GM18502 (cell line): ENCODE measurements around the gene SLC25A43.
"Not testable (repeated sequence)": the region's sequence is repeated elsewhere in the genome, so short reads cannot be mapped to it uniquely, and the experiment has no call there.

Experiments used
- ATAC-seq: cut with Tn5 transposase; IDR thresholded peaks from one replicate; pipeline ENCODE4 v1.9.1; 2021; ENCODE audit warnings: mild to moderate bottlenecking; ENCODE audit not compliant: unreplicated experiment, poor library complexity

SLC25A43 gene

DNA sequence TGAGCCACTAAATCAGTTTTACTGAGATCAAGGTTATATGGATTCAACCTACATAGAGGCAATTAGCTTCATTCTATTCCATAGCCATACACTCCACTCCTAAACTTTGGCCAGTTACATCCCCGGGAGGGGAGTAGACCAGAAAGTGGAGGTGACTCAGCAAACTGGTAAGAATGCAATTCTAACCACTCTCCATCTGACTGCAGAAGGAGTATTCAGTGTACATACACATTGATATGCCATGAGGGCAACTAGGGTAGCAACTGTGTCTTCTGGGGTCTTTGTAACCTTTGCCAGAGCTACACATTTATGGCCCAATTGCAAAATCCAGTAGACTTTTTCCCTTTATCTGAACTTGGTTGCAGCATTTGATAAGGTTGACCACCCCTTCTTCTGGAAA is 7.6 kb downstream of the SLC25A43 start:
- ATAC-seq, result no peak

DNA sequence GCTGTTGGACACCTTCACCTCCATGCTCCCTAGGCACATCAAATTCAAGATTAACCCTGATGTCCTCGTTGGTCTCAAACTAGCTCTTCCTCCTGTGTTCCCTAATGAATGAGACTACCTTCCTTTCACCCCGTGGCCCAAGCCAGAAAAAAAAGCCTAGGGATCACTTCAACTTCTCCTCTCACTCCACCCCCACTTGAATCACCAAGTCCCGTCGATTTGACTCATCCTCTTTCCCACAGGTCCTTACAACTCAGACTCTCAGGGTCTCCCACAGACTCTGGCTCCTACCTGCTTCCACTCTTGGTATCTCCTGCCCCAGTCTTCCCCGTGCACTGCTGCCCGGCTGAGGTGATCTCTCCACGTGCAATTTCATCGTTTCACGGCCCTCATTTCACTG is 8.5 kb downstream of the SLC25A43 start:
- no peak for ATAC-seq

DNA sequence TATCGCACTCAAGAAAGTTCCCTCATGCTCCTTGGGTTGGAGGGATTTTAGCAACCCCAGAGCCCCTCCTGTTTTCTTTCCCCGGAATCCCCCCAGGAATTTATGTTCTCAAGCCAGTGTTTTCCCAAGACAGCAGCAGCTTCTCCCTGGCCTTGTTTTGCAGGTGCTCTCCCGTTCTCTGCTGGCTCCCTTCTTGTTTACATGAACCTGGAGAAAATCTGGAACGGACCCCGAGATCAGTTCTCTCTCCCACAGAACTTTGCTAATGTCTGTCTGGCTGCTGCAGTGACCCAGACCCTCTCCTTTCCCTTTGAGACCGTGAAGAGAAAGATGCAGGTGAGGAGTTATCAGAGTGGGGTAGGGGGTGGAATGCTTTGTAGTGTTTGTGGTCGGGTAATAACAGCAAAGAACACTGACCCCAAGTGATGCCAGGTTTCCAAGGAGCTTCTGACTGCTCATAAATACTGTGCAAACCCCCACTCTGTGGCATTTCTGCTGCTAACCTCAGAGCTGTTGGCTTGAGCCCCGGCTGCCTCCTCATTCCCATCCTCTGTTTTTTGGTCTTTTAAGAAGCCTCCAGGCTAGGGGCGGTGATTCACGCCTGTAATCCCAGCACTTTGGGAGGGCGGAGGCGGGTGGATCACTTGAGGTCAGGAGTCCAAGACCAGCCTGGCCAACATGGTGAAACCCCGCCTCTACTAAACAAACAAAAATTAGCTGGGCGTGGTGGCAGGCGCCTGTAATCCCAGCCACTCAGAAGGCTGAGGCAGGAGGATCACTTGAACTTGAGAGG is 11.1 kb downstream of the SLC25A43 start:
- ATAC-seq, result no peak

DNA sequence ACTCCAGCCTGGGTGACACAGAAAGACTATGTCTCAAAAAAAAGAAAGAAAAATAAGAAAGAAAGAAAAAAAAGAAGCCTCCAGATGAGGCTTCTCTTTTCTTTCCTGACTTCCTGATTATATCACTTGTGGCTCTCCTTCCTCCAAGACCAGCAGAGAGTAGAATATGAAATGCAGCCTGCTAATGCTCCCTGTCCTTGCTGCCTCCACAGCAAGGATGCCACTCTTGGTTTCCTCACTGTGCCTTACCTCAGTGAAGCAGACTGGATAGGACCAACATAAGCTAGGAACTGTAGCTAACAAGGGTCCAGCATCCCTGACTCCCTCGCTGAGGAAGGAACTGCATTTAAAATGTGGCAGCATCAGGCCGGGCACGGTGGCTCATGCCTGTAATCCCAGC is 11.7 kb downstream of the SLC25A43 start:
- ATAC-seq, result no peak

DNA sequence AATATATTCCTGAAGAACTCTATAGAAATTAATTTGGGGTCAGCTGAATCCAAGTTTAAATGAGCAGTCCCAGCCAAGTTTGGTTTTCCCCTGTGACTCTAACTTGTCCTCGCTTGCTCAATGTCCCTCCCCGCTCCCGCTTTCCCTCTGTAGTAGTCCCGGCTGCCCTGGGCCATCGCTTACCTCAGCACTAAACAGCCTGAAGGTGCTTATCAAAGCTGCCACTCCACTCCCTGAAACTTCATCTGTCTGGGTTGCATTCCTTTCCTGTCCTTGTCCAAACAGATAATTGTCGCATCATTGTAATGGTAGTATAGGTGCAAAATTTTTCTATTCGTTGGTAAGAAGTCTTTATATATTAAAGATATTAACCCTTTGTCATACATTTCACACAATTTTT is 12.8 kb downstream of the SLC25A43 start:
- no peak for ATAC-seq

DNA sequence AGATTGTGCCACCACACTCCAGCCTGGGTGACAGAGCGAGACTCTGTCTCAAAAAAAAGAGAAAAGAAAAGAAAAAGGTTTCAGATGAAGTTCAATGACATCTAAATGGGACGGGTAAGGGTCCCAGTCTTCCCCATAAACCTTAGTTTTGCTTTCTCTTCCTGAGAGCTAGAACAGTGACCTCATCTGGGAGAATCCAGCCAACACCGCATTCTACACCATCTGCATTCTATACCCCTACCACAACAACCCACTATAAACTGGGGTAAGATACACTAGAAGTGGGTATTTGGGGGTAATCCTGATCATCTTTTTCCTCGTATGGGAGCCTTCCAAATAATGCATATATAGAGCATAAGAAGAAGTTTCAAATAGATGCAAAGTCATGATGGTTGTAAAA is 18.2 kb downstream of the SLC25A43 start:
- ATAC-seq, result no peak

DNA sequence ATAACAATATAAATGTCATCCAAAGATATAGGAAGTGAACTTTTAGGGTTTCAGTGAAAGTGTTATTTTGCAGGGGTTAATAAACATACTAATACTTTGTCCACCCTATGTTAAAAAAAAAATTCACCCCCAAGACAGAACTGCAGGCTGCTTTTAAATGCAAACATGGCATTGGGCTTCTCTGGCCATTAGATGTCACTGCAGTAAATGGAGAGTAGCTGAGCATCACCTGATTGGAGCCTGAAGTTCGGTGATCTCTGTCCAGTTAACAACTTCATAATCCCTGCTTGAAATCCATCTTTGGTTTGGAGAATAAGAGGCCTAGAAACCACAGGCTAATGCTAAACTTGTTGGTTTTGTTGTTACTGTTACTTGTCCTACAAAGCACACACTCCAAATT is 18.7 kb downstream of the SLC25A43 start:
- ATAC-seq, result no peak

DNA sequence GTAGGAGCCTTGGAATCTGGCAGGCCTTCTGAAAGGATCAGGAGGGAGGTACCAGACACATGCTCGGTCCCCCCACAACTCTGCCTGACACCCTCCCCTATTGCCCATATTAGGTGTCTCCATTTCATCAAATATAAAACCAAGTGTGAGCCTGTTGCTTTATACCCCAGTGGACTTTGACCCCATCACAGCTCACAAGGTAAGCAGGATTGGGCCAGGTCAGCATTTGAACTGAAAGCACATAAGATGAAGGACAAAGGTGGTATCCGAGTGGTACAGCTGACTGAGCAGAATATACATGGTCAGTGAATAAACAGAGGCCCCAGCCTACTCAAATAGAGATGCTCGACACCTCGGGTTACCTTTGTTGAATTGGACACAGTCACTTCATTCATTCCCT is 20.0 kb downstream of the SLC25A43 start:
- no peak for ATAC-seq

DNA sequence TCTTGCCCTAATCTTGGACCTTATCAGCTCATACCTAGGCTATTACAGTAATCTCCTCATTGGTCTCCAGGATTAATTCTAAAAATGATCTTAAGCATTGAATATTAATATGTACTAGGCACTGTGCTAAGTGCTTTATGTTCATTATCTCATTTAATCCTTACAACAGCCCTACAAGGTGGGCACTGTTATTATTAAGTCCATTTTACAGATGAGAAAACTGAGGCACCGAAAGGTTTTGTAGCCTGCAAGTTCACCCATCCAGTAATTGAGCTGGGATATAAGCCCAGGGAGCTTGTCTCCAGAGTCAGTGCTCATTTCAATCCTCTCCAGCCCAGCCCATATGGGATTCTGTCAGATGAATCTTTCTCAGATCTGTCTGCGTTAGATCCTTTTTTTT is 20.8 kb downstream of the SLC25A43 start:
- ATAC-seq, result no peak

DNA sequence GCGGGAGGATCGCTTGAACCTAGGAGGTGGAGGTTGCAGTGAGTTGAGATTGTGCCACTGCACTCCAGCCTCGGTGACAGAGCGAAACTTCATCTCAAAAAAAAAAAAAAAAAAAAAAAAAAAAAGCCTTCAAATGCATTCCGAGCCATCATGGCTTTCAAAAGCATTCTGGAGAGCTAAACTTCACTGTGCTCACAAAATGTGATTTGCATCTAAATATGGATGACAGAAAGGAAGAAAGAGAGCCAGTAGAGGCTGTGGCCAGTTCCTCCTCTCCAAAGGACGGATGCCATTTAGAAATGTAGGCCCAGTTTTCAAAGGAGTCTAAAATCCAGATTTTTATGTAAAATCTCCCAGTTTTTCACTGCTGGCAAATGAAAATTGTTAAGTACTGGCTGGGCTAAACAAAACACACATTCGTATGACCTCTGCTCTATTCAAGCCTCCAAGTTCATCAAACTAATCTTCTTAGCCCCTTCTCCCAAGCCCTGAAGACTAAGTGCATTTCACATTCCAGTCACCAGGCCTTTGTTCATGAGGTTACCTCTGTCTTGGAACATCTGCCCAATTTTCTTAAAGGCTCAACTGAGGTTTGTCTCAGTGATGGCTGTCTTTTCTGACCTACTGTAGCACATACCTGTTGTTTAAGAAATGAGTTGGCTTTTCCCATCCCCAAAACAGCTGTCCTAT is 22.0 kb downstream of the SLC25A43 start:
- ATAC-seq, result no peak

DNA sequence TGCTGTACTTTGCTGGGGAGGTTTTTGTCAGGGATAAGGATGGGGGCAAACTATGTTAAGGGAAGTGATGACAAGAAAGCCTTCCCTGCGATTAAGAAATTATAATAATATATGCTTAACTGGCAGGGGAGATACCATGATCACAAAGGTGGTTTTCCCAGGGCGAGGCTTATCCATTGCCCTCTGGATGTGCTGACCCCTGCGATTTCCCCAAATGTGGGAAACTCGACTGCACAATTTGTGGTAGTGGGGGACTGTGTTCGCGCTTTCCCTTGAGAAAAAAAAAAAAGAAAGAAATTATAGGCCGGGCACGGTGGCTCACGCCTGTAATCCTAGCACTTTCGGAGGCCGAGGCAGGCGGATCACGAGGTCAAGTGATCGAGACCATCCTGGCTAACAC is 24.5 kb downstream of the SLC25A43 start:
- no peak for ATAC-seq

DNA sequence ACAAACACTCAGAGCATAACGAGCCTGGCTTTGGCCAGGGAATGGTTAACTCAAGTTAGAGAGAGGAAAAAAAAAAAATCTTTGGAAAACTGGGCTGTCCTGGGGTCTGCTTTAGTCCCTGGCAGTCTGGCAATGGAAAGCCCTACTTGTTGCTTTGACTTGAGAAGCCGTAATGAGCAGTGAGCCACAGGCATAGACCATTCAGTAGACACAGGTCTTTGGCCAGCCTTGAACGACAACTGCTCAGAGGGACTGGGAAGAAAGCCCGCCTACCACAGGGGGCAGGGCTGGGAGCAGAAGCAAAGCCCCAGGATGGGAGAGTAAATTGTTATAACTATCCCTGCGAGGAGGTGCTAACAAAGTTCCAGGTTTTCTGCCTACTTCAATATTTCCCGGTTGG is 25.9 kb downstream of the SLC25A43 start:
- ATAC-seq, result no peak

DNA sequence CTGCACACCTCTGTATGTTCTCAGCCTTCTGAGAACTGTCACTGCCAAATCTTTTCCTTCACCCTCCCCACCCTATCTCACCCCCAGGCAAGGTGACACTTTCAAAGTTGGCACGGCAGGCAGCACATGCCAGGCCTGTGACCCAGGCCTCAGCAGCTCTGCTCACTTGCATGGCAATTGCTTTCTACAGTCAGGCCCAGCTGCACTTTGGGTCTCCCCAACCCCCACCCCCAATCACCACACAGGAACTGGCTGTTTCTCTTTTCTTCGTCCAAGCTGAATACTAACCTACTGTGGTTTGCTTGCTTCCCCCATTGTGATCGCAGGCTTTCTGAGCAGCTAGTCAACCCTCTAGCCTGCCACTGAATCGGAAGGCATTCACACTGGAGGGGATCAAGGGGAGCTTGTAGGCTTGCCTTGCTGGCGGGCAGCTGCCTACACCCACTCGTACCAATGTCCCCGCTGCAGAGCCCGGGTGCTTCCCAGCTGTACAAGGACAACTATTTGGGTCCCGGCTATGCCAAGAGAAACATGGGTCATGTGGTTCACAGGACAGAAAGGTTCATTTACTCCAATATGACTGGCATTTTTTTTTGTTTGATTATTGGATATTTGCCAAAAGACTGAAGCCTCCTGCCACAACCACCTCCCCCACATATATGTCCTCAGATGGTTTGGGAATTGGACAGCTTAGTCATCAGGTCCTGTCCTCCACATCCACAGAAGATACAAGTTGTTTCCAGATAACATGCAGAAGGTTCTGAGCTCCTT is 28.1 kb downstream of the SLC25A43 start:
- peak; percentile 92 for ATAC-seq

DNA sequence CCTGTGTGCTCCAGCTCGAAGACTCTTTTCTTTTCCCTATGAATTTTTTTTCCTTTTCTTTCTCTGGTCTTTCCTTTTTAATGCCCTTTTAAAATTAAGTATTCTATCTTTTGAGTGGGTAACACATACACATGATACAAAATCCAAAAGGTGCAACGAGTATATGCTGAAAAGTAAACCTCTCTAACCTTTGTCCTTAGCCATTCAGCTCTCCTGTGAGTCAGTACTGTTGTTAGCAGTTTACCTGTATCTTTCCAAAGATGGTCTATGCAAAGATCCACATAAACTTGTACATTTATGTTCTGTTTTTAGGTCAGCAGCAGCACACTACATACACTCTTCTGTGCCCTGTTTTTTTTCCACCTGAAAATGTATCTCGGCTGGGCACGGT is 28.7 kb downstream of the SLC25A43 start:
- no peak for ATAC-seq

DNA sequence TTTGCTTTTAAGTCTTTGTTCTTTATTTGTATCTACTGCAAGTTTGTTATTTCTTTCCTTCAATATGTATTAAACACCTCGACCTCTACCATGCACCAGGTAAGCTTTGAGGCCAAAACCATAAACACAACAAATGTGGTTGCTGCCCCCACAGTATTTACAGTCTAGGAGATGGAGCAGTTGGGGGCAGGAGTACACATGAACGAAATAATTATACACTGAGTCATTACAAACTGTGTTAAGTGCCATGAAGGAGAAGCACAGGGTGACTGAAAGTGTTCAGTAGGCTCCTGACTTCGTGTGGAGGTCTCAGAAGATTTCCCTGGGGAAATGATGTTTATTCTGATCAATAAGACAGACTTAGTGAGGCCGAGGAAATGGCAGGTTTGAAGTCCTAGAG is 30.3 kb downstream of the SLC25A43 start:
- ATAC-seq, result no peak

DNA sequence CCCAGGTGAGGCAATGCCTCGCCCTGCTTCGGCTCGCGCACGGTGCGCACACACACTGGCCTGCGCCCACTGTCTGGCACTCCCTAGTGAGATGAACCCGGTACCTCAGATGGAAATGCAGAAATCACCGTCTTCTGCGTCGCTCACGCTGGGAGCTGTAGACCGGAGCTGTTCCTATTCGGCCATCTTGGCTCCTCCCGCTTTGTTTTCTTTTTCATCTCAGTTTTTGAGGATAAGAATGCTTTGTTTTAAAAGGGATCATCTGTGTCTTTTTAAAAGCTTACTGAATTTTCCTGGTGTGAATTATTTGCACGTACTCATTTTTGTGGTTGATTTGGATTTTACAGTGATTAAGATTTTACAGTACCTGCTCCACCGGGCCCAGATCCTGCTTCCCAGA is 42.2 kb downstream of the SLC25A43 start:
- ATAC-seq, result not testable (repeated sequence)

DNA sequence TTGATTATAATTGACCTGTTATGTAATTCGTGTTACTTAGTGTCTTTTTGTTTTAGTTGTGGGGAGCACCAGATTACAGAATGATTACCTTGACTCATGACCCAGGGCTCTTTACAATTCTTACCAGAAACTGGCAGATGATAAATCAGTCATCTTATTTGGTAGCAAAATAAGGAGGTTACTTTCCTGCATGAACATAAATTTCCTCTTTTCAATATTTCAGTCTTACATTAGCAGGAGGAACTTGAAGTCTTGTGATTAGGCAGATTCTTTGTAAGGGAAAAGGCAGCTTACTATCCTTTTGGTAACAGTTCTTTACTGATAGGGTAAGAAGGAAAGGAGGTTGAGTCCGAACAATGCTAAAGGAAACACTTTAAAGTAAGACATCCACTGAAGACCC is 43.1 kb downstream of the SLC25A43 start:
- no peak for ATAC-seq

DNA sequence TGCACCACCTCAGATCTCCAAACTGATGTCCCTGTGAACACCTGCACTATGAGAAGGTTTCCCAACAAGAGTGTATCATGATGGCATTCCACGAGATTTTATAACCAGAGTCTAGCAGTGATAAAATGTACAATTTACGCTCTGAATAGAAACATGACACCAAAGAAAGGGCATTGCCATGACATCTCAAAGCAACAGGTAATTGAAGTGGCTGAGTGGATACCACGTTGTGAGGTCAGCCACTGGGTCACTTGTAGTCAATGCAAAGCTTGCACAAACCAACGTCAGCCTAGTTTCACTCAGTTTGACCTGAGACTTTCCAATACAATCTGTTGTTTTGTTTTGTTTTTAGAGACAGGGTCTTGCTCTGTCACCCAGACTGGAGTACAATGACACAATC is 54.1 kb downstream of the SLC25A43 start:
- no peak for ATAC-seq

DNA sequence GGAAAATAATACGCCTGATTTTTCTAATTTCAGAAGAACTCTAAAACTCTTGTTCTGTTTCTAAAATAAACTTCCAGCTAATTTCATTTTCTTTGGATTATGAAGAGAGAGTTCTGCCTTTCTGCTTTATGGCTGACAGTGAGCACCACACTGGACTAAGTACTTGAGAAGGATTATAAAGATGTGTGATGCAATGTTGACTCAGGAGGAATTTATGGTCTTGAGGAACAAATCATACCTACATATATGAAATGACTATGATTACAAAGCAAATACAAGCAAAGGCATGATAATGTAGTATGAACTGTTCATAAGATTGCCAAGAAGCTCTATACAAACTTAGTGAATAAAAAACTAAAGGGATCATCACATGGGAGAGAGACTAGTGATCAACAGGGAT is 56.1 kb downstream of the SLC25A43 start:
- no peak for ATAC-seq

DNA sequence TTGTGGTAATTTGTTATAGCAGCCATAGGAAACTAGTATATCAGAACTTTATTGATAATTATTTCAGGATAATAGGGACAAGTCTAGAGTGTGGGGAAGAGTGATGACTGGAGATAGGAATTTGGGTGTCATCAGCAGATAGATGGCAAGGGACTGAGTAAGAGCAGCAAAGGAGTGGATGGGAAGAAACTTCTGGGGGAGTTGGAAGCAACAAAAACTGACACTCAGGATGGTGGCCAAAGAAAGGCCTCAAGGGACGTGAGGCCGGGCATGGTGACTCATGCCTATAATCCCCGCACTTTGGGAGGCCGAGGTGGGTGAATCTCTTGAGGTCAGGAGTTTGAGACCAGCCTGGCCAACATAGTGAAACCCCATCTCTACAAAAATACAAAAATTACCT is 60.0 kb downstream of the SLC25A43 start:
- no peak for ATAC-seq

DNA sequence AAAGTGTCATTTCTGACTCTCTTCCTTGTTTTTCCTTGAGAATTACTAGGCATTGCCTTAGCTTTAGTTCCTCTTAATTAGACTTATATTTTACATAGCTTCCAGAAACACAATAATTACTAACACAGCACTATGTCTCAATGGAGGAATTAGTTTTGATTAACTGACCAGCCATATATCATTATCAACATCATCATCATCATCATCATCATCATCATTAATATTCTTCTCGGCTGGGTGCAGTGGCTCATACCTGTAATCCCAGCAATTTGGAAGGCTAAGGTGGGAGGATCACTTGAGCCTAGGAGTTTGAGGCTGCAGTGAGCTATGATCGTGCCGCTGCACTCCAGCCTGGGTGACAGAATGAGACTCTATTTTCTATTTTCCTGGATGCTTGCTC is 66.4 kb downstream of the SLC25A43 start:
- ATAC-seq, result no peak
